Fibroblast of pulmonary artery (primary cell): Measurements from ENCODE around the gene KLHL10.
"Not testable (repeated sequence)": the region's sequence is repeated elsewhere in the genome, so short reads cannot be mapped to it uniquely, and the experiment has no call there.

Experiments
- DNase-seq: peaks from one replicate; pipeline ENCODE4 v3.0.0-alpha.2; 2010; ENCODE audit warnings: low read depth
- H3K4me3 ChIP-seq: replicated peaks from 2 replicates; pipeline ENCODE4 v1.5.1; 2011; ENCODE audit warnings: low read depth, mild to moderate bottlenecking, control low read depth, low read length, moderate library complexity
- CTCF ChIP-seq: IDR thresholded peaks from 2 replicates; pipeline ENCODE4 v1.5.1; 2011; ENCODE audit warnings: mild to moderate bottlenecking, control low read depth, low read length, inconsistent platforms; ENCODE audit errors: missing control alignments

The KLHL10 gene

GRCh38 chr17:41873559-41874292 lies 36.1 kb downstream of the KLHL10 start:
- no peak overlapping the region for H3K4me3 ChIP-seq
- no peak for DNase-seq
- no peak for TF ChIP-seq CTCF

DNA sequence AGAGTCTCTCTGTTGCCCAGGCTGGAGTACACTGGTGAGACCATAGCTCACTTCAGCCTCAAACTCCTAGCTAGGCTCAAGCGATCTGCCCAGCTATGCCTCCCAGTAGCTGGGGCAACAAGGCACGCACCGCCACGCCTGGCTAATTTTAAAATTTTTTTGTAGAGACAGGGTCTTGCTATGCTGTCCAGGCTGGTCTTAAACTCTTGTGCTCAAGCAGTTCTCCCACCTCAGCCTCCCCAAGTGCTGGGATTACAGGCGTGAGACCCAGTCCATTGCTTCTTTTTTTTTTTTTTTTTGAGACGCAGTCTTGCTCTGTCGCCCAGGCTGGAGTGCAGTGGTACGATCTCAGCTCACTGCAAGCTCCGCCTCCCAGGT lies 36.7 kb downstream of the KLHL10 start:
- not testable (repeated sequence) for DNase-seq, H3K4me3 ChIP-seq

- DNase-seq, result no peak
- no peak overlapping the region for H3K4me3 ChIP-seq
- no peak for TF ChIP-seq CTCF
Measured at GRCh38 chr17:41880130-41880529, 42.5 kb downstream of the KLHL10 start.

DNA sequence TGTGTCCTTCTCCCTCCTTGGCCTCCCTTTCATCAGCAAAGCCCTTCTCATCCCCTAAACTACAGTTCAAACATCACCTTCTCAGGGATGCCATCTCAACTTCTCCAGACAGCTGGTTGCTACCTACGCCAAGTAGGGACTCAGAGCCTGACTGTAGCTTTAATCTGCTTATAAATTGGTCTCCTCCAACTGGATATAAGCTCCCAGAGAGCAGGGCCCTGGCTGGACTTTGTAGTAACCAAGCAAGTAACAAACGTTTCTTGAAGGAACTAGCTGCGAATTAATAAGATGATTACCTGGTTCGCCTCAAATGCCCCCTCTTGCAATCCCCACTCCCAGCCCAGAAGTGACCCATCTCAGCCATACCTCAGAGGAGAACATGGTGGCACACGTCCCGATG lies 45.1 kb downstream of the KLHL10 start:
- TF ChIP-seq CTCF, result no peak
- no peak overlapping the region for H3K4me3 ChIP-seq

DNA sequence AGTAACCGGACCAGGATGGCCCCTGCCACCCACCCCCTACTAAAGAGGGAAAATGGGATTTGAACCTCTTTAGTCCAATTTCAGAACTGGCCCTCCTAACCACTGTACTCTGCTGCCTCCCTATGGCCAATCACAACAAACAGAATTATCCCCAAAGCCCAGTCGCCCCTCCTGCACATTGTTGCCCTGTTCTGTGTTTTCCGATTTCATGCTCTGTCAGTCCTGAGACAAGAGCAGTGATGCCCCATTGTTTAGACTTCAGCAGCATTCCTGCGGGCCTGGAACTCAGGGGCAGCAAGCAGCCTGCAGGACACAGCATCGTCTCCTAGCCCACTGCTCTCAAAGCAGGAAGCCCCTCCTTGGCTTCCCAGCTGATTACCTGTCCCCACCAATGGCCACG lies 48.1 kb downstream of the KLHL10 start:
- DNase-seq, result peak; percentile 10
- peak; percentile 26 for TF ChIP-seq CTCF
- H3K4me3 ChIP-seq, result no peak overlapping the region

More for the DNA sequence above, 45.1 kb downstream of the KLHL10 start:
- no peak for DNase-seq

- no peak for TF ChIP-seq CTCF
- H3K4me3 ChIP-seq, result no peak overlapping the region
- no peak for DNase-seq
Measured at GRCh38 chr17:41888332-41888965, 50.8 kb downstream of the KLHL10 start.

- DNase-seq, result no peak
- no peak overlapping the region for H3K4me3 ChIP-seq
- no peak for TF ChIP-seq CTCF
Measured at GRCh38 chr17:41891135-41892020, 53.8 kb downstream of the KLHL10 start.
